HepG2 (cell line): Measurements from ENCODE around the gene CRKL. TPM values are rescaled to one million over a fixed set of nuclear protein-coding genes. Genes with fewer than 3 reads are reported as not detected.

ENCODE experiments used
- CAMTA2 ChIP-seq: sonication (generic); formaldehyde crosslinking; IDR thresholded peaks from 2 replicates; pipeline ENCODE4 v1.4.0; 2020; ENCODE audit warnings: mild to moderate bottlenecking, missing genetic modification reagents, borderline replicate concordance
- CHCHD3 ChIP-seq: sonication (generic); formaldehyde crosslinking; IDR thresholded peaks from 2 replicates; pipeline ENCODE4 v1.8.0; 2022; ENCODE audit warnings: mild to moderate bottlenecking, missing genetic modification reagents, moderate library complexity
- FOXK2 ChIP-seq: fragments of 450-650 bp; IDR thresholded peaks from 2 replicates; pipeline ENCODE4 v1.6.1; 2016
- FOXP4 ChIP-seq: sonication (generic); formaldehyde crosslinking; IDR thresholded peaks from 2 replicates; pipeline ENCODE4 v1.4.0; 2020; ENCODE audit warnings: missing genetic modification reagents
- HES4 ChIP-seq: sonication (generic); formaldehyde crosslinking; IDR thresholded peaks from 2 replicates; pipeline ENCODE4 v1.9.0; 2021; ENCODE audit warnings: mild to moderate bottlenecking, missing genetic modification reagents, borderline replicate concordance
- HMGXB3 ChIP-seq: sonication (generic); formaldehyde crosslinking; IDR thresholded peaks from 2 replicates; pipeline ENCODE4 v1.4.0; 2020; ENCODE audit warnings: missing genetic modification reagents, borderline replicate concordance
- HNRNPK ChIP-seq: fragments of 200-400 bp; formaldehyde crosslinking; IDR thresholded peaks from 2 replicates; pipeline ENCODE4 v1.6.1; 2018; ENCODE audit warnings: low read length, low read depth, moderate library complexity, mild to moderate bottlenecking; ENCODE audit not compliant: poor library complexity, severe bottlenecking
- HNRNPL ChIP-seq: fragments of 200-400 bp; formaldehyde crosslinking; IDR thresholded peaks from 2 replicates; pipeline ENCODE4 v1.6.1; 2017; ENCODE audit warnings: mild to moderate bottlenecking, low read depth, low read length
- NR2F2 ChIP-seq: IDR thresholded peaks from 2 replicates; pipeline ENCODE4 v1.6.1; 2012; ENCODE audit warnings: low read depth, inconsistent platforms, borderline replicate concordance
- NR2F6 ChIP-seq, 2 experiments: IDR thresholded peaks; 2 replicates each; pipeline ENCODE4 v1.6.1; 2016; ENCODE audit warnings: antibody characterized with exemption in 1 of 2, mild to moderate bottlenecking in 1 of 2
- RBAK ChIP-seq: sonication (generic); formaldehyde crosslinking; IDR thresholded peaks from 2 replicates; pipeline ENCODE4 v1.5.1; 2020; ENCODE audit warnings: mild to moderate bottlenecking, missing genetic modification reagents
- SIN3A ChIP-seq: IDR thresholded peaks from 2 replicates; pipeline ENCODE4 v1.6.1; 2011; ENCODE audit warnings: low read depth, mild to moderate bottlenecking, control low read depth, low read length, borderline replicate concordance
- ZFP1 ChIP-seq: IDR thresholded peaks from 2 replicates; pipeline ENCODE4 v1.6.1; 2016
- ZFP82 ChIP-seq: sonication (generic); formaldehyde crosslinking; IDR thresholded peaks from 2 replicates; pipeline ENCODE4 v1.5.1; 2020; ENCODE audit warnings: mild to moderate bottlenecking, missing genetic modification reagents, borderline replicate concordance
- ZNF136 ChIP-seq: sonication (generic); formaldehyde crosslinking; IDR thresholded peaks from 2 replicates; pipeline ENCODE4 v1.8.1; 2022; ENCODE audit warnings: low read depth, mild to moderate bottlenecking, moderate library complexity, missing genetic modification reagents
- ZNF225 ChIP-seq: sonication (generic); formaldehyde crosslinking; IDR thresholded peaks from 2 replicates; pipeline ENCODE4 v1.4.0; 2020; ENCODE audit warnings: mild to moderate bottlenecking, missing genetic modification reagents
- ZNF253 ChIP-seq: sonication (generic); formaldehyde crosslinking; IDR thresholded peaks from 2 replicates; pipeline ENCODE4 v1.8.0; 2022; ENCODE audit warnings: mild to moderate bottlenecking, missing genetic modification reagents, borderline replicate concordance
- ZNF44 ChIP-seq: sonication (generic); formaldehyde crosslinking; IDR thresholded peaks from 2 replicates; pipeline ENCODE4 v1.5.1; 2020; ENCODE audit warnings: mild to moderate bottlenecking, missing genetic modification reagents
- ZNF543 ChIP-seq: sonication (generic); formaldehyde crosslinking; IDR thresholded peaks from 2 replicates; pipeline ENCODE4 v1.4.0; 2020; ENCODE audit warnings: mild to moderate bottlenecking, missing genetic modification reagents
- ZNF552 ChIP-seq: sonication (generic); formaldehyde crosslinking; IDR thresholded peaks from 2 replicates; pipeline ENCODE4 v1.9.0; 2022; ENCODE audit warnings: missing genetic modification reagents, mild to moderate bottlenecking, borderline replicate concordance
- ZNF562 ChIP-seq: sonication (generic); formaldehyde crosslinking; IDR thresholded peaks from 2 replicates; pipeline ENCODE4 v1.8.0; 2022; ENCODE audit warnings: missing genetic modification reagents, borderline replicate concordance
- ZNF564 ChIP-seq: sonication (generic); formaldehyde crosslinking; IDR thresholded peaks from 2 replicates; pipeline ENCODE4 v1.8.1; 2023; ENCODE audit warnings: mild to moderate bottlenecking, missing genetic modification reagents
- ZNF644 ChIP-seq: IDR thresholded peaks from 2 replicates; pipeline ENCODE4 v1.6.1; 2016; ENCODE audit warnings: low read depth
- ZNF768 ChIP-seq: sonication (generic); formaldehyde crosslinking; IDR thresholded peaks from 2 replicates; pipeline ENCODE4 v1.4.0; 2020; ENCODE audit warnings: missing genetic modification reagents
- ZNF782 ChIP-seq: sonication (generic); formaldehyde crosslinking; IDR thresholded peaks from 2 replicates; pipeline ENCODE4 v1.4.0; 2020; ENCODE audit warnings: missing genetic modification reagents, mild to moderate bottlenecking, borderline replicate concordance
- polyA plus RNA-seq, 8 experiments: library from polyadenylated mRNA; depleted of rRNA in 3 of 8; stranded (reverse) in 7 of 8; unstranded in 1 of 8; fragments of >200 nt; fragmentation: Illumina TruSeq in 4 of 8; extraction: Trizol in 4 of 8; gene quantifications; 2 replicates each; pipeline versions ENCODE4 v1.2.1 to v1.2.3, GENCODE V29; 2011 to 2016; ENCODE audit warnings: low read depth in 4 of 8, missing spikeins in 1 of 8, mixed read lengths in 1 of 8; ENCODE audit not compliant: insufficient read depth in 1 of 8
- total RNA-seq, 5 experiments: library from RNA; depleted of rRNA; stranded (reverse); fragments of >200 nt; fragmentation: Illumina TruSeq; extraction: Trizol; gene quantifications; 2 replicates each; pipeline ENCODE4 v1.2.3, GENCODE V29; 2016; ENCODE audit warnings: low read depth in 1 of 5

CRKL gene
- total and polyA plus RNA-seq, 2 of the 13 experiments (the other 11 are each of a cell fraction or from before 2014, with no cell fraction given), result 37.4 to 60.6 TPM

DNA sequence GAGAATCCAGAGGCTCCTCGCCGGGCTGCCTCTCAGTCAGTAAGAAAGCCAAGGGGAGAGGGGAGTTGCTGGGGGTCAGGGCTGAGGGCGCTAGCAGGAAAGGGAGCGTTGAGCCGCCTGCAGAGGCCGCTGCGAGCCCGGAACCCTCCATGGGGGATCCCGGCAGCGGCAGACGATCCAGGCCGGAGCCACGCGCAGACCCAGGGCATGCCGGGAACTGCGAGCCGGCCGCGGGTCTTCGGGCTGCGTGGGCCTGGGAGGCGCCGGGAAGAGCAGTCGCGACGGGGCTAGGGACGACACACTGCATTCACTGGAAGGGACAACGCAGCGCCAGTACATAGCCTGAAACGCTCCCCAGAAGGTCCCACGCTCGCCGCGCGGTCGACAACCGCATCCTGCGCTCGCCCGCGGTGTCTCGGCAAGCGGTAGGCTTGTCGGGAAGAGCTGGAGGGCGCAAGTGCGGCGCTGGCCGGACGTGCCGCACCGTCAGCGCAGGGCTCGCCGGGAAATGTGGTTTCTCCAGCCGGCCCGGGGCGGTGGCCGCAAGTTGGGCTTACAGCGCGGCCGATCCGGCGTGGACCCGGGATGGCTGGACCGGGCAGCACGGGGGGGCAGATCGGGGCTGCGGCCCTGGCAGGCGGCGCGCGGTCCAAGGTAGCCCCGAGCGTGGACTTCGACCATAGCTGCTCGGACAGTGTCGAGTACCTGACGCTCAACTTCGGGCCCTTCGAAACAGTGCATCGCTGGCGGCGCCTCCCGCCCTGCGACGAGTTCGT is 64.8 kb downstream of the CRKL start, which contains the start of gene LZTR1 (continued):
- peak; percentile 61; the same call in 1 of the 2 replicates for TF ChIP-seq ZNF225 (CRISPR knock-in tag)
- 0 out of 2 replicates have a peak, but pooled peaks have one; percentile 31 for TF ChIP-seq HNRNPL
- 0 out of 2 replicates have a peak, but pooled peaks have one; percentile 36 for TF ChIP-seq HES4 (CRISPR knock-in tag)
- peak; percentile 84; the same call in 1 of the 2 replicates for TF ChIP-seq ZNF543 (CRISPR knock-in tag)
- no peak for TF ChIP-seq NR2F2
- no peak for TF ChIP-seq RBAK
- peak; percentile 75 for TF ChIP-seq HNRNPK
- TF ChIP-seq CAMTA2 (CRISPR knock-in tag), result peak; percentile 93
- TF ChIP-seq ZNF552 (CRISPR knock-in tag), result 0 out of 2 replicates have a peak, but pooled peaks have one; percentile 46
- TF ChIP-seq SIN3A, result peak; percentile 65; the same call in 1 of the 2 replicates
- TF ChIP-seq ZFP82 (CRISPR knock-in tag), result peak; percentile 96
- peak; percentile 71 for TF ChIP-seq FOXP4 (CRISPR knock-in tag)
- TF ChIP-seq ZNF253 (CRISPR knock-in tag), result peak; percentile 41; the same call in 1 of the 2 replicates
- no peak for TF ChIP-seq ZNF562 (CRISPR knock-in tag)
- TF ChIP-seq ZNF44 (CRISPR knock-in tag), result 0 out of 2 replicates have a peak, but pooled peaks have one; percentile 68
- TF ChIP-seq CHCHD3, result no peak
- no peak for TF ChIP-seq ZNF136 (CRISPR knock-in tag)
- TF ChIP-seq ZNF782 (CRISPR knock-in tag), result peak; percentile 97
- TF ChIP-seq HMGXB3 (CRISPR knock-in tag), result peak; percentile 77; the same call in 1 of the 2 replicates
- no peak for TF ChIP-seq FOXK2
- peak; percentile 88 for TF ChIP-seq ZNF564 (CRISPR knock-in tag)
- no peak for TF ChIP-seq NR2F6 (IDR thresholded peaks at IDR 0.05)
- peak; percentile 55; the same call in 1 of the 2 replicates for TF ChIP-seq NR2F6 (CRISPR knock-in tag; IDR thresholded peaks at IDR 0.05)
- no peak for TF ChIP-seq ZNF644 (CRISPR knock-in tag)
- peak; percentile 74; the same call in 1 of the 2 replicates for TF ChIP-seq ZFP1 (CRISPR knock-in tag)
- no peak; the same call in 1 of the 2 replicates for TF ChIP-seq ZNF768 (CRISPR knock-in tag)
